Naive thymus-derived CD4-positive, alpha-beta T cell (primary cell): ENCODE results near the gene SLFN11. TPM values are rescaled to one million over a fixed set of nuclear protein-coding genes. Genes with fewer than 3 reads are reported as not detected.
"Not testable (repeated sequence)": the region's sequence is repeated elsewhere in the genome, so short reads cannot be mapped to it uniquely, and the experiment has no call there.

Experiments
- ATAC-seq: fragments of 150-1000 bp; cut with Tn5 transposase; 2 replicates; pipeline ENCODE4 v1.10.0; 2021; ENCODE audit warnings: mild to moderate bottlenecking, moderate library complexity
- CTCF ChIA-PET: fragments of 350-600 bp; sonication (Branson Sonifier 250); formaldehyde crosslinking; loops from one replicate; lab custom pipeline; 2021; ENCODE audit warnings: antibody characterized with exemption; lab: Charles Lee
- POLR2A ChIA-PET: fragments of 350-600 bp; sonication (Branson Sonifier 250); formaldehyde crosslinking; loops from one replicate; lab custom pipeline; 2021; ENCODE audit warnings: antibody characterized with exemption, inconsistent platforms; lab: Charles Lee
- DNase-seq, 9 donors: peaks; one replicate each; pipeline versions ENCODE4 v3.0.0 to v3.0.0-alpha.2; 2020 to 2022; ENCODE audit warnings: mixed read lengths in 1 of 9
- H3K27ac ChIP-seq: one replicate; pipeline ENCODE4 v1.7.0; 2013; ENCODE audit warnings: mild to moderate bottlenecking, low read depth, low read length, moderate library complexity
- H3K27me3 ChIP-seq, 2 donors: one replicate each; pipeline ENCODE4 v1.7.0; 2013; ENCODE audit warnings: low read length in 2 of 2, mild to moderate bottlenecking in 2 of 2, moderate library complexity in 2 of 2; ENCODE audit not compliant: control insufficient read depth in 2 of 2, insufficient read depth in 2 of 2
- H3K36me3 ChIP-seq, 3 experiments: 1 replicate in 2 of 3; 2 replicates in 1 of 3; pipeline ENCODE4 v1.7.0; 2013; ENCODE audit warnings: low read length in 3 of 3, mild to moderate bottlenecking in 3 of 3, moderate library complexity in 1 of 3; ENCODE audit not compliant: insufficient read depth in 3 of 3, control insufficient read depth in 2 of 3
- H3K4me1 ChIP-seq, 2 donors: one replicate each; pipeline ENCODE4 v1.7.0; 2013; ENCODE audit warnings: low read length in 2 of 2, mild to moderate bottlenecking in 2 of 2, moderate library complexity in 1 of 2; ENCODE audit not compliant: control insufficient read depth in 2 of 2, insufficient read depth in 2 of 2
- H3K4me3 ChIP-seq: 2 replicates; pipeline ENCODE4 v1.7.0; 2013; ENCODE audit warnings: mild to moderate bottlenecking, low read length
- H3K9me3 ChIP-seq, 3 experiments: 1 replicate in 2 of 3; 2 replicates in 1 of 3; pipeline ENCODE4 v1.7.0; 2013; ENCODE audit warnings: low read length in 3 of 3; ENCODE audit not compliant: control insufficient read depth in 2 of 3
- H3K27ac Mint-ChIP-seq, 9 donors: one replicate each; pipeline ENCODE4 v1.8.0; 2020 to 2022; ENCODE audit warnings: mixed read lengths in 9 of 9, mild to moderate bottlenecking in 8 of 9, moderate library complexity in 5 of 9, inconsistent platforms in 2 of 9
- H3K27me3 Mint-ChIP-seq, 5 donors: one replicate each; pipeline ENCODE4 v1.8.0; 2021 to 2022; ENCODE audit warnings: mixed read lengths in 5 of 5, mild to moderate bottlenecking in 1 of 5
- H3K36me3 Mint-ChIP-seq, 5 donors: one replicate each; pipeline ENCODE4 v1.8.0; 2020 to 2022; ENCODE audit warnings: mixed read lengths in 5 of 5, mild to moderate bottlenecking in 3 of 5, inconsistent platforms in 1 of 5
- H3K4me1 Mint-ChIP-seq, 7 donors: one replicate each; pipeline ENCODE4 v1.8.0; 2020 to 2022; ENCODE audit warnings: mixed read lengths in 7 of 7, mild to moderate bottlenecking in 3 of 7, inconsistent platforms in 1 of 7
- H3K4me3 Mint-ChIP-seq, 10 donors: one replicate each; pipeline ENCODE4 v1.8.0; 2020 to 2022; ENCODE audit warnings: mild to moderate bottlenecking in 10 of 10, mixed read lengths in 10 of 10, moderate library complexity in 6 of 10, inconsistent platforms in 2 of 10
- H3K9me3 Mint-ChIP-seq, 11 donors: one replicate each; pipeline ENCODE4 v1.8.0; 2020 to 2022; ENCODE audit warnings: mixed read lengths in 11 of 11, mild to moderate bottlenecking in 4 of 11, inconsistent platforms in 1 of 11, moderate library complexity in 1 of 11
- intact Hi-C, 2 donors: fragments of 100-400 bp; cut with micrococcal nuclease; formaldehyde crosslinking; loops; one replicate each; pipeline ENCODE4 v1.15.1; 2023
- polyA plus RNA-seq, 2 donors: library from polyadenylated mRNA; unstranded; fragments of 300-500 nt; fragmentation: Illumina TruSeq; gene quantifications; one replicate each; pipeline ENCODE4 v1.2.3, GENCODE V29; 2021
- total RNA-seq, 6 experiments: library from RNA in 5 of 6; stranded (reverse) in 5 of 6; gene quantifications; 1 replicate in 5 of 6; 2 replicates in 1 of 6; pipeline ENCODE4 v1.2.3 and lab custom pipeline; 2021 to 2026

The SLFN11 gene
- total and polyA plus RNA-seq, 7 experiments from 2014 or later = 5.5 to 71.9 (median 29.7) TPM

GRCh38 chr17:35407531-35407930 is 34.1 kb upstream of the SLFN11 start:
- ATAC-seq = no peak
- Mint-ChIP-seq H3K4me3 (no peak overlapping the region), H3K9me3 (peaks cover 0 to 1% (median 0%) of the 10 kb centered on the region in 11 donors), H3K27me3 (no peaks in the 10 kb centered on the region), H3K27ac (no peak overlapping the region), H3K36me3 (peaks cover 8 to 49% (median 39%) of the 10 kb centered on the region in 5 donors), H3K4me1 (peaks cover 0 to 6% (median 0%) of the 10 kb centered on the region in 7 donors)
- intact Hi-C loops = no loop called here
- Histone ChIP-seq H3K9me3 (no peaks in the 10 kb centered on the region), H3K27ac (no peak overlapping the region), H3K27me3 (no peaks in the 10 kb centered on the region), H3K4me1 (peaks cover 3 to 6% of the 10 kb centered on the region in 2 donors), H3K4me3 (no peak overlapping the region), H3K36me3 (no peaks in the 10 kb centered on the region)
- CTCF ChIA-PET = no interaction called here
- POLR2A ChIA-PET = interaction anchor here (1.0 kb wide), 1 partner anchor 60 kb away, joined by 4 read pairs; no protein-coding TSS in a partner anchor
- no peak for DNase-seq

GRCh38 chr17:35406568-35406967 is 33.1 kb upstream of the SLFN11 start:
- H3K4me1 ChIP-seq = peaks cover 3 to 6% of the 10 kb centered on the region in 2 donors
- no peak overlapping the region for H3K27ac ChIP-seq
- no peak overlapping the region for H3K4me3 Mint-ChIP-seq
- no peak overlapping the region for H3K27ac Mint-ChIP-seq
- ATAC-seq = no peak
- intact Hi-C loops = no loop called here
- ChIA-PET CTCF (no interaction called here), POLR2A (interaction anchor here (1.3 kb wide), 1 partner anchor 27 kb away, joined by 4 read pairs; no protein-coding TSS in a partner anchor)
- peaks cover 0 to 10% (median 0%) of the 10 kb centered on the region in 7 donors for H3K4me1 Mint-ChIP-seq
- H3K4me3 ChIP-seq = no peak overlapping the region
- H3K9me3 ChIP-seq = no peaks in the 10 kb centered on the region
- peaks cover 0 to 1% (median 0%) of the 10 kb centered on the region in 11 donors for H3K9me3 Mint-ChIP-seq
- H3K27me3 Mint-ChIP-seq = no peaks in the 10 kb centered on the region
- H3K36me3 Mint-ChIP-seq = peaks cover 8 to 49% (median 32%) of the 10 kb centered on the region in 5 donors
- H3K36me3 ChIP-seq = no peaks in the 10 kb centered on the region
- DNase-seq = no peak
- H3K27me3 ChIP-seq = no peaks in the 10 kb centered on the region

GRCh38 chr17:35404360-35404759 is 30.9 kb upstream of the SLFN11 start:
- ATAC-seq (no peak), DNase-seq (no peak)
- Mint-ChIP-seq H3K4me1 (peaks cover 0 to 12% (median 0%) of the 10 kb centered on the region in 7 donors), H3K27me3 (no peaks in the 10 kb centered on the region), H3K4me3 (no peak overlapping the region), H3K36me3 (peaks cover 0 to 37% (median 16%) of the 10 kb centered on the region in 5 donors), H3K27ac (no peak overlapping the region), H3K9me3 (peaks cover 0 to 5% (median 0%) of the 10 kb centered on the region in 11 donors)
- H3K36me3 ChIP-seq = no peaks in the 10 kb centered on the region
- H3K27me3 ChIP-seq = no peaks in the 10 kb centered on the region
- H3K4me3 ChIP-seq = no peak overlapping the region
- H3K9me3 ChIP-seq = no peaks in the 10 kb centered on the region
- ChIA-PET CTCF (interaction anchor here (0.7 kb wide), 1 partner anchor 309 kb away, joined by 4 read pairs; no protein-coding TSS in a partner anchor), POLR2A (no interaction called here)
- intact Hi-C loops = no loop called here
- H3K4me1 ChIP-seq = peaks cover 3 to 6% of the 10 kb centered on the region in 2 donors
- no peak overlapping the region for H3K27ac ChIP-seq

- H3K27me3 ChIP-seq, POLR2A ChIA-PET, H3K27ac ChIP-seq, intact Hi-C loops, DNase-seq, H3K36me3 ChIP-seq, ATAC-seq, H3K27ac Mint-ChIP-seq, H3K27me3 Mint-ChIP-seq, H3K9me3 ChIP-seq, H3K4me1 ChIP-seq, H3K4me3 ChIP-seq: not testable (repeated sequence)
- Mint-ChIP-seq H3K4me3 (peak overlapping the region in 1 of 10 donors; percentile 5), H3K9me3 (peaks cover 0 to 11% (median 0%) of the 10 kb centered on the region in 11 donors), H3K36me3 (peaks cover 0 to 13% (median 3%) of the 10 kb centered on the region in 5 donors), H3K4me1 (peaks cover 0 to 12% (median 4%) of the 10 kb centered on the region in 7 donors)
- CTCF ChIA-PET = interaction anchor here (1.2 kb wide), 1 partner anchor 18 kb away, joined by 3 read pairs; no protein-coding TSS in a partner anchor
Measured at GRCh38 chr17:35393783-35394182, 20.4 kb upstream of the SLFN11 start.

- ATAC-seq (peak; percentile 44), DNase-seq (no peak)
- ChIA-PET CTCF (interaction anchor here (0.6 kb wide), 1 partner anchor 58 kb away, joined by 3 read pairs; the partner anchor contains the start of gene SLFN13), POLR2A (no interaction called here)
- Mint-ChIP-seq H3K27ac (no peak overlapping the region), H3K27me3 (peaks cover 0 to 18% (median 0%) of the 10 kb centered on the region in 5 donors), H3K4me3 (no peak overlapping the region), H3K9me3 (peaks cover 0 to 20% (median 0%) of the 10 kb centered on the region in 11 donors), H3K4me1 (peaks cover 0 to 13% (median 4%) of the 10 kb centered on the region in 7 donors), H3K36me3 (peaks cover 0 to 24% (median 3%) of the 10 kb centered on the region in 5 donors)
- Histone ChIP-seq H3K4me3 (no peak overlapping the region), H3K9me3 (no peaks in the 10 kb centered on the region), H3K4me1 (no peaks in the 10 kb centered on the region), H3K27ac (no peak overlapping the region), H3K27me3 (no peaks in the 10 kb centered on the region), H3K36me3 (no peaks in the 10 kb centered on the region)
- intact Hi-C loops = no loop called here
Measured at GRCh38 chr17:35390663-35391062, 17.2 kb upstream of the SLFN11 start.

- H3K36me3 Mint-ChIP-seq = peaks cover 0 to 26% (median 3%) of the 10 kb centered on the region in 5 donors
- DNase-seq (no peak), ATAC-seq (no peak)
- Histone ChIP-seq H3K9me3 (no peaks in the 10 kb centered on the region), H3K4me1 (no peaks in the 10 kb centered on the region), H3K36me3 (no peaks in the 10 kb centered on the region), H3K27ac (no peak overlapping the region), H3K4me3 (no peak overlapping the region), H3K27me3 (no peaks in the 10 kb centered on the region)
- no peak overlapping the region for H3K27ac Mint-ChIP-seq
- H3K4me1 Mint-ChIP-seq = peaks cover 0 to 13% (median 4%) of the 10 kb centered on the region in 7 donors
- POLR2A ChIA-PET = no interaction called here
- peaks cover 0 to 20% (median 0%) of the 10 kb centered on the region in 11 donors for H3K9me3 Mint-ChIP-seq
- intact Hi-C loops = no loop called here
- peaks cover 0 to 18% (median 0%) of the 10 kb centered on the region in 5 donors for H3K27me3 Mint-ChIP-seq
- CTCF ChIA-PET = no interaction called here
- H3K4me3 Mint-ChIP-seq = no peak overlapping the region
Measured at GRCh38 chr17:35390156-35390555, 16.7 kb upstream of the SLFN11 start.
